ENCODE data around the gene UGP2.
"Not testable (repeated sequence)": the region's sequence is repeated elsewhere in the genome, so short reads cannot be mapped to it uniquely, and the experiment has no call there.

The UGP2 gene

GRCh38 chr2:63893163-63893562 is 51.5 kb downstream of the UGP2 start:
- DNase-seq (ENCODE audit: low read depth), result no peak

GRCh38 chr2:63894167-63894566 is 52.5 kb downstream of the UGP2 start:
- DNase-seq (ENCODE audit: low read depth), result no peak

GRCh38 chr2:63898839-63899238 is 57.1 kb downstream of the UGP2 start:
- DNase-seq (ENCODE audit: low read depth), result no peak

GRCh38 chr2:63899639-63900038 is 57.9 kb downstream of the UGP2 start:
- DNase-seq (ENCODE audit: low read depth), result no peak

GRCh38 chr2:63902149-63902548 is 60.5 kb downstream of the UGP2 start:
- DNase-seq (ENCODE audit: low read depth), result no peak

GRCh38 chr2:63903003-63903402 is 61.3 kb downstream of the UGP2 start:
- no peak for DNase-seq (ENCODE audit: low read depth)

GRCh38 chr2:63914311-63914710 is 72.6 kb downstream of the UGP2 start:
- no peak for DNase-seq (ENCODE audit: low read depth)

- DNase-seq (ENCODE audit: low read depth), result no peak
Measured at GRCh38 chr2:63926815-63927214, 85.1 kb downstream of the UGP2 start.

GRCh38 chr2:63932104-63932503 is 90.4 kb downstream of the UGP2 start:
- DNase-seq (ENCODE audit: low read depth), result not testable (repeated sequence)
